NCI-H748 (cell line): ENCODE results near the gene PCNX3.

Experiments
- DNase-seq: peaks from one replicate; lab custom pipeline; 2025; ENCODE audit not compliant: unreplicated experiment; lab: John Stamatoyannopoulos, UW

PCNX3 gene

GRCh38 chr11:65685981-65686380, 70.4 kb downstream of the PCNX3 start:
- no peak for DNase-seq
